ENCODE data around the gene ZNF185.

- TF ChIP-seq CBX3 (IDR thresholded peaks at IDR 0.05; ENCODE audit: low read depth) = no peak
- no peak for TF ChIP-seq POLR2A (IDR thresholded peaks at IDR 0.05; ENCODE audit: borderline replicate concordance, extremely low read depth, insufficient read depth, insufficient read length)
- no peak for TF ChIP-seq CTCF (IDR thresholded peaks at IDR 0.05 in 2 of 3, conservative IDR thresholded peaks at IDR 0.05 in 1 of 3; ENCODE audit: borderline replicate concordance in 1 of 3, insufficient read depth in 1 of 3, low read depth in 2 of 3, low read length in 2 of 3)
- TF ChIP-seq EGR1 (IDR thresholded peaks at IDR 0.05; ENCODE audit: low read depth) = no peak
- no peak for TF ChIP-seq EZH2phosphoT487 (IDR thresholded peaks at IDR 0.05; ENCODE audit: borderline replicate concordance)
- no peak for TF ChIP-seq YY1 (IDR thresholded peaks at IDR 0.05; ENCODE audit: extremely low read depth, insufficient replicate concordance, low read depth, low read length)
- no peak for TF ChIP-seq SRF (IDR thresholded peaks at IDR 0.05; ENCODE audit: low read depth)
- no peak for TF ChIP-seq EZH2 (IDR thresholded peaks at IDR 0.05)
Observed at GRCh38 chrX:152903589-152903988, 5.7 kb downstream of the ZNF185 start.

Data from HCT116 (cell line).